Heart right ventricle (tissue), 16 donors: ENCODE data around the gene METTL2A. TPM values are rescaled to one million over a fixed set of nuclear protein-coding genes. Genes with fewer than 3 reads are reported as not detected.
"Not testable (repeated sequence)": the region's sequence is repeated elsewhere in the genome, so short reads cannot be mapped to it uniquely, and the experiment has no call there.

Experiments used
- ATAC-seq, 8 donors: fragments of 200-7000 bp; cut with Tn5 transposase; one replicate each; pipeline ENCODE4 v1.9.1; 2020; ENCODE audit warnings: mild to moderate bottlenecking in 8 of 8, moderate library complexity in 8 of 8, moderate number of reproducible peaks in 1 of 8
- DNase-seq, 2 donors: peaks; one replicate each; pipeline ENCODE4 v3.0.0-alpha.2; 2020
- H3K27ac ChIP-seq, 10 donors: fragments of 200-600 bp; sonication (generic) in 2 of 10; one replicate each; pipeline versions ENCODE4 v1.5.0 to v1.8.0; 2020 to 2022; ENCODE audit warnings: mild to moderate bottlenecking in 3 of 10
- H3K27me3 ChIP-seq, 7 donors: fragments of 200-600 bp; one replicate each; pipeline ENCODE4 v1.8.0; 2021 to 2022; ENCODE audit warnings: mild to moderate bottlenecking in 2 of 7
- H3K36me3 ChIP-seq, 9 donors: fragments of 200-600 bp; sonication (generic) in 1 of 9; one replicate each; pipeline versions ENCODE4 v1.5.0 to v1.8.0; 2020 to 2022; ENCODE audit warnings: mild to moderate bottlenecking in 2 of 9
- H3K4me1 ChIP-seq, 9 donors: fragments of 200-600 bp; sonication (generic) in 1 of 9; one replicate each; pipeline versions ENCODE4 v1.5.0 to v1.8.0; 2020 to 2022; ENCODE audit warnings: mild to moderate bottlenecking in 4 of 9
- H3K4me3 ChIP-seq, 10 donors: fragments of 200-600 bp; sonication (generic) in 2 of 10; one replicate each; pipeline versions ENCODE4 v1.5.0 to v1.8.0; 2020 to 2022; ENCODE audit warnings: mild to moderate bottlenecking in 7 of 10, moderate library complexity in 2 of 10
- H3K9me3 ChIP-seq, 11 donors: fragments of 200-600 bp in 10 of 11; sonication (generic) in 2 of 11; one replicate each; pipeline versions ENCODE4 v1.5.0 to v1.8.0; 2013 to 2022; ENCODE audit warnings: mild to moderate bottlenecking in 2 of 11, control low read depth in 1 of 11, moderate library complexity in 1 of 11
- WGBS, 2 donors: extraction: QIAGEN DNeasy Blood & Tissue Kit; methylation state at CpG; one replicate each; pipeline ENCODE4 v1.1.7; 2013; ENCODE audit warnings: inconsistent platforms in 1 of 2; 5-methylcytosine and 5-hydroxymethylcytosine counted together
- intact Hi-C, 10 donors: fragments of 100-400 bp; cut with DNase I; formaldehyde crosslinking; loops; one replicate each; pipeline versions ENCODE4 v1.11.1 to v1.14.2; 2022
- polyA plus RNA-seq, 2 donors: library from polyadenylated mRNA; stranded (reverse); fragments of 200-250 nt; gene quantifications; one replicate each; pipeline ENCODE4 v1.2.3, GENCODE V29; 2013
- total RNA-seq, 10 donors: library from RNA; stranded (reverse); fragmentation: NEBNext Ultra II Directional in 3 of 10; extraction: Animal tissue kit (Norgen Biotek cat#: 25700) in 3 of 10; gene quantifications; one replicate each; pipeline versions ENCODE4 v1.2.1 to v1.2.4, GENCODE V29; 2021 to 2023
- TF ChIP-seq, protein P1 (sequence below), 9 donors: fragments of 200-600 bp; sonication (generic) in 2 of 9; IDR thresholded peaks; one replicate each; pipeline versions ENCODE4 v1.5.0 to v1.8.0; 2021 to 2022; ENCODE audit warnings: antibody characterized with exemption in 9 of 9, mild to moderate bottlenecking in 5 of 9, moderate library complexity in 1 of 9
- donor health status: Arrhythmogenic right ventricular cardiomyopathy.
- donor health status: ischemic (EF 13 %, LVEDD 7.1; RV severe dilation, severe dysfunction).
- donor health status: healthy with polysubstance abuse.
- donor health status: DM: no; HTN: yes; CAD: no.
- donor health status: DM: no; HTN: no; CAD: no.
- donor health status: ischemic (EF 25% LVEDD 6.9; RV normal size, moderate dysfunction).
- donor health status: ischemic (EF 25% LVEDD 5.7; RV mildly dilated, moderate dysfunction).
- donor health status: healthy.
- donor health status: DM: yes; HTN: yes; CAD: no.
- donor health status: Ischemic cardiomyopathy.
- donor health status: ischemic (EF 35%, LVEDD 5.7; RV mildly dilated, moderate dysfunction).
- donor health status: nonischemic (EF 11% LVEDD 7.7; RV severe dilation, severe dysfunction).
- donor health status: DM: yes; HTN: yes; CAD: no.
- donor health status: PGD.
- donor health status: ischemic (EF 29% LVEDD 5.4; RV normal size, mild dysfunction).
- donor health status: nonischemic (EF 23%, LVEDD 6.1; RV moderate dilation, normal function).

The METTL2A gene
- total and polyA plus RNA-seq, 12 donors, result 6.6 to 19.5 (median 17.8) TPM

- Histone ChIP-seq H3K9me3 (no peaks in the 10 kb centered on the region), H3K4me3 (no peak overlapping the region), H3K27me3 (no peaks in the 10 kb centered on the region), H3K4me1 (no peaks in the 10 kb centered on the region), H3K36me3 (peaks cover 0 to 100% (median 37%) of the 10 kb centered on the region in 9 donors), H3K27ac (no peak overlapping the region)
- DNase-seq (no peak), ATAC-seq (no peak)
- 92 to 96% methylated on average over 4 of the region's 4 CpGs for WGBS, 2 donors
- TF ChIP-seq, protein P1, sequence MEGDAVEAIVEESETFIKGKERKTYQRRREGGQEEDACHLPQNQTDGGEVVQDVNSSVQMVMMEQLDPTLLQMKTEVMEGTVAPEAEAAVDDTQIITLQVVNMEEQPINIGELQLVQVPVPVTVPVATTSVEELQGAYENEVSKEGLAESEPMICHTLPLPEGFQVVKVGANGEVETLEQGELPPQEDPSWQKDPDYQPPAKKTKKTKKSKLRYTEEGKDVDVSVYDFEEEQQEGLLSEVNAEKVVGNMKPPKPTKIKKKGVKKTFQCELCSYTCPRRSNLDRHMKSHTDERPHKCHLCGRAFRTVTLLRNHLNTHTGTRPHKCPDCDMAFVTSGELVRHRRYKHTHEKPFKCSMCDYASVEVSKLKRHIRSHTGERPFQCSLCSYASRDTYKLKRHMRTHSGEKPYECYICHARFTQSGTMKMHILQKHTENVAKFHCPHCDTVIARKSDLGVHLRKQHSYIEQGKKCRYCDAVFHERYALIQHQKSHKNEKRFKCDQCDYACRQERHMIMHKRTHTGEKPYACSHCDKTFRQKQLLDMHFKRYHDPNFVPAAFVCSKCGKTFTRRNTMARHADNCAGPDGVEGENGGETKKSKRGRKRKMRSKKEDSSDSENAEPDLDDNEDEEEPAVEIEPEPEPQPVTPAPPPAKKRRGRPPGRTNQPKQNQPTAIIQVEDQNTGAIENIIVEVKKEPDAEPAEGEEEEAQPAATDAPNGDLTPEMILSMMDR (IDR thresholded peaks at IDR 0.05), result no peak
- intact Hi-C loops, result no loop called here
Measured at GRCh38 chr17:62444063-62444462, 20.4 kb downstream of the METTL2A start.

- H3K27ac ChIP-seq, ATAC-seq, DNase-seq, H3K27me3 ChIP-seq, H3K4me1 ChIP-seq, intact Hi-C loops, H3K9me3 ChIP-seq, H3K4me3 ChIP-seq: not testable (repeated sequence)
- peaks cover 0 to 99% (median 36%) of the 10 kb centered on the region in 9 donors for H3K36me3 ChIP-seq
- 92 to 94% methylated on average over 4 of the region's 4 CpGs for WGBS, 2 donors
Measured at GRCh38 chr17:62445791-62446190, 22.1 kb downstream of the METTL2A start.

GRCh38 chr17:62452195-62452594, 28.5 kb downstream of the METTL2A start:
- 89 to 93% methylated on average over 4 of the region's 4 CpGs for WGBS, 2 donors
- H3K27me3 ChIP-seq, H3K27ac ChIP-seq, H3K9me3 ChIP-seq, ATAC-seq, DNase-seq, H3K4me3 ChIP-seq, H3K4me1 ChIP-seq, intact Hi-C loops: not testable (repeated sequence)
- H3K36me3 ChIP-seq, result peaks cover 0 to 37% (median 8%) of the 10 kb centered on the region in 9 donors

GRCh38 chr17:62453041-62453440, 29.3 kb downstream of the METTL2A start:
- H3K27me3 ChIP-seq, DNase-seq, H3K4me3 ChIP-seq, ATAC-seq, H3K27ac ChIP-seq, H3K4me1 ChIP-seq, H3K9me3 ChIP-seq, intact Hi-C loops: not testable (repeated sequence)
- 62 to 68% methylated on average over 5 of the region's 5 CpGs for WGBS, 2 donors
- peaks cover 0 to 29% (median 4%) of the 10 kb centered on the region in 9 donors for H3K36me3 ChIP-seq

DNA sequence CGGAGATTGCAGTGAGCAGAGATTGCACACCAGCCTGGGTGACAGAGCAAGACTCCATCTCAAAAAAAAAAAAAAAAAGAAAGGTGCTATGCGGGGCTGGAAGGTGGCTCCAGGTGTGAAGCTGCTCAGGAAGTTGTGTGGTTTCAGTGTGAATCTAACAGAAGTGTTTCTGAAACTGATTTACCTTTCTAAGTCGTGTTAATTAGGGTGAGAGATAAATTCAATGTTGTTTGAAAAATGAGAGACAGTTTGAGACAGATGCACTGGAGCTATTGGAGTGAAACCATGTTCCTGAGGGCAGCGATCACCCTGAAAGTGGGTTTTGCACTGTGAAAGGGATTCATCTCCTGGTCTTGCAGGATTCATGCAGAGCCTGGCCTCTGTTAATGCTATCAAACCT, 30.0 kb downstream of the METTL2A start:
- WGBS, 2 donors, result 82 to 86% methylated on average over 4 of the region's 4 CpGs
- ATAC-seq, DNase-seq, intact Hi-C loops, H3K4me1 ChIP-seq, H3K27me3 ChIP-seq, H3K4me3 ChIP-seq, H3K27ac ChIP-seq, H3K9me3 ChIP-seq: not testable (repeated sequence)
- H3K36me3 ChIP-seq, result peaks cover 0 to 23% (median 3%) of the 10 kb centered on the region in 9 donors

- ATAC-seq, H3K4me3 ChIP-seq, DNase-seq, H3K27me3 ChIP-seq, H3K27ac ChIP-seq, H3K9me3 ChIP-seq, intact Hi-C loops, H3K4me1 ChIP-seq: not testable (repeated sequence)
- H3K36me3 ChIP-seq, result peaks cover 0 to 18% (median 3%) of the 10 kb centered on the region in 9 donors
- WGBS, 2 donors, result 66 to 81% methylated on average over 3 of the region's 3 CpGs
Measured at GRCh38 chr17:62454111-62454510, 30.4 kb downstream of the METTL2A start.

DNA sequence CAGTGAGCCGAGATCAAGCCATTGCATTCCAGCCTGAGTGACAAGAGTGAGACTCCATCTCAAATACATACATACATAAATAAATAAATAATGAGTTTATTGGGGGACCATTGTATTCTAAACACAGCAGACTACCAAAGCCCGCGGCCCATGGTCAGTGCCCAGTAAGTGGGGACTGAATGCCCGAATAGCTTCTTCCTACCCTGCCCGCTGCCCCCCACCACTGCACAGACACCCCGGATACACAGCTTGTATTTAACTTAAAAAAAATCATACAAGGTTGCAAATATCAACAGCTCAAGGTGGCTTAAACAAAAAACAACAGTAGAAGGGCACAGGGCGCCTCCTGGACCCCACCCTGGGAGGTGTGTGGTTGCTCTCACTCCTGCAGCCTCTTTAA, 32.3 kb downstream of the METTL2A start:
- TF ChIP-seq, protein P1 (IDR thresholded peaks at IDR 0.05), result no peak
- no peak overlapping the region for H3K4me3 ChIP-seq
- no peaks in the 10 kb centered on the region for H3K4me1 ChIP-seq
- WGBS, 2 donors, result 89 to 94% methylated on average over 7 of the region's 7 CpGs
- peaks cover 0 to 2% (median 0%) of the 10 kb centered on the region in 9 donors for H3K36me3 ChIP-seq
- intact Hi-C loops, result no loop called here
- no peaks in the 10 kb centered on the region for H3K27me3 ChIP-seq
- no peak for DNase-seq
- H3K9me3 ChIP-seq, result no peaks in the 10 kb centered on the region
- ATAC-seq, result no peak
- no peak overlapping the region for H3K27ac ChIP-seq

- H3K9me3 ChIP-seq, DNase-seq, H3K4me1 ChIP-seq, intact Hi-C loops, ATAC-seq, H3K36me3 ChIP-seq, H3K4me3 ChIP-seq, H3K27ac ChIP-seq, H3K27me3 ChIP-seq: not testable (repeated sequence)
- WGBS, 2 donors, result 66 to 70% methylated on average over 10 of the region's 10 CpGs
Measured at GRCh38 chr17:62458483-62458882, 34.8 kb downstream of the METTL2A start.

DNA sequence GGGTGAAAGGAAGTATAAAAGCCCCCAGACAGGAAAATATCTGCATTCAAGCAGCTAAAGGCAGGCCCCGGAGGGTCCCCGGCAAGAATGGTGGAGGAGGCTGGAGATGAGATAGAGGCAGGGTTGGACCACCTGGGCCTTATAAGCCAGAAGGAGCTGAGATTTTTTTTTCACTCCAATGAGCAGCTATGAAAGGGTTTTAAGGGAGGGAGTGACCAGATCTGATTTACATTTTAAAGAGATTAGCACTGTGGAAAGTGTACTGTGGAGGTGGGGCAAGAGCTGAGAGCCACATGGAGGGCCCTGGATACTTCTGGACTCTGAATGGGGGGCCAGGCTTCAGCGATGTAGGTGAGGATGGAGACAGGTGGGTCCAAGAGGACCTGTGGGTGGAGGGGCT, 40.7 kb downstream of the METTL2A start:
- H3K27ac ChIP-seq, ATAC-seq, H3K4me1 ChIP-seq, H3K27me3 ChIP-seq, H3K9me3 ChIP-seq, intact Hi-C loops, H3K36me3 ChIP-seq, H3K4me3 ChIP-seq, DNase-seq: not testable (repeated sequence)
- WGBS, 2 donors, result 73 to 81% methylated on average over 3 of the region's 3 CpGs

GRCh38 chr17:62465271-62465670, 41.6 kb downstream of the METTL2A start:
- ATAC-seq, H3K27ac ChIP-seq, H3K4me1 ChIP-seq, H3K36me3 ChIP-seq, H3K9me3 ChIP-seq, DNase-seq, H3K4me3 ChIP-seq, intact Hi-C loops, H3K27me3 ChIP-seq: not testable (repeated sequence)
- 96 to 97% methylated on average over 7 of the region's 7 CpGs for WGBS, 2 donors
